Astrocyte of the spinal cord (primary cell): ENCODE data around the gene TRERF1.

ENCODE experiments used
- DNase-seq: peaks from one replicate; pipeline ENCODE4 v3.0.0; 2011; ENCODE audit warnings: low read depth, low spot score
- H3K4me3 ChIP-seq: 2 replicates; pipeline ENCODE4 v1.5.1; 2011; ENCODE audit warnings: low read depth, mild to moderate bottlenecking, low read length, moderate library complexity
- CTCF ChIP-seq: IDR thresholded peaks from 2 replicates; pipeline ENCODE4 v1.5.1; 2012; ENCODE audit warnings: low read depth, mild to moderate bottlenecking, low read length, inconsistent platforms
- in situ Hi-C: cut with HindIII; loops from 2 replicates; pipeline ENCODE4 v1.10.0; 2017; ENCODE audit warnings: low sequenced_read_pairs

The TRERF1 gene

GRCh38 chr6:42433409-42433808 is 18.3 kb downstream of the TRERF1 start:
- no peak for TF ChIP-seq CTCF
- no peak overlapping the region for H3K4me3 ChIP-seq
- DNase-seq = no peak
- in situ Hi-C loops = no loop called here

GRCh38 chr6:42431877-42432276 is 19.8 kb downstream of the TRERF1 start:
- DNase-seq = no peak
- no peak overlapping the region for H3K4me3 ChIP-seq
- no peak for TF ChIP-seq CTCF
- in situ Hi-C loops = no loop called here

GRCh38 chr6:42431356-42431755 is 20.4 kb downstream of the TRERF1 start:
- TF ChIP-seq CTCF = no peak
- in situ Hi-C loops = no loop called here
- DNase-seq = no peak
- H3K4me3 ChIP-seq = no peak overlapping the region

GRCh38 chr6:42429836-42430235 is 21.9 kb downstream of the TRERF1 start:
- no peak overlapping the region for H3K4me3 ChIP-seq
- in situ Hi-C loops = no loop called here
- DNase-seq = no peak
- TF ChIP-seq CTCF = no peak

- TF ChIP-seq CTCF = no peak
- H3K4me3 ChIP-seq = no peak overlapping the region
- in situ Hi-C loops = no loop called here
- DNase-seq = no peak
Measured at GRCh38 chr6:42429042-42429585, 22.6 kb downstream of the TRERF1 start.

- TF ChIP-seq CTCF = no peak
- H3K4me3 ChIP-seq = no peak overlapping the region
- no peak for DNase-seq
- in situ Hi-C loops = no loop called here
Measured at GRCh38 chr6:42428326-42429041, 23.2 kb downstream of the TRERF1 start.
